ENCODE data around the gene TEX264.

The TEX264 gene

DNA sequence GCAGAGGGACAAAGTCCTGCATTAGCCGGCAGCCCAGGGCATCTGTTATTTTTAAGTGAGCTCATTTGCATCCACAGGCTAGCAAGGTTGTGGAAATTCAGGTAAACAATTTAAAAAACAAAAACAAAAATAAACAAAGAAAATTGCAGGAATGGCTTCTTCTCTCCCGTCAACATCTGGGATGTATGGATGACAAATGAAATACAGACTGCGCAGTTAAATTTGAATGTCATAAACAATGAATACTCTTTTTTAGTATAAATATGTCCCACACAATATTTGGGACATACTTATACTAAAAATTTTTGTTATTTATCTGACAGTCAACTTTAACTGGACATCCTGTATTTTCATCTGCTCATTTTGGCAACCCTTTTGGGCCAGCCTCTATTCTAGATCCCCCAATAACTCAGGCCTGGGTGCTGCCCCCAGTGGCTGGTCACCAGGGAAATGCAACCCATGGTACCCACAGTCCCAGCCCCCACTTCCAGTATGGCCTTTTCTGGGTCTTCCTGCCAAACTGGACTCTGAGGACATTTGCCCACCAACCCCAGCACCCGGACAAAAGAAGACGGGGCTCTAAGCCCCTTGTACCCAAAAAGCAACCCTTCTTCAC lies 48.5 kb downstream of the TEX264 start:
- no peaks in the 10 kb centered on the region for H3K27me3 ChIP-seq (ENCODE audit: insufficient read depth, low read length, poor library complexity, severe bottlenecking)
- peaks cover 20% of the 10 kb centered on the region for H3K4me1 ChIP-seq (ENCODE audit: insufficient read depth, low read length, poor library complexity, severe bottlenecking)
- H3F3A ChIP-seq (ENCODE audit: low read depth): no peaks in the 10 kb centered on the region
- H3K79me2 ChIP-seq (ENCODE audit: insufficient read depth, low read length): no peaks in the 10 kb centered on the region
- peak overlapping the region; percentile 74; the same call in 1 of the 2 replicates for H2AFZ ChIP-seq (ENCODE audit: low read length)
- no peaks in the 10 kb centered on the region for H4K20me1 ChIP-seq (ENCODE audit: insufficient read depth, low read length, poor library complexity, severe bottlenecking)
- H3K9me2 ChIP-seq (replicated peaks; ENCODE audit: low read depth, low read length): no peaks in the 10 kb centered on the region
- no peak overlapping the region for H3K9ac ChIP-seq (ENCODE audit: low read depth, low read length, poor library complexity, severe bottlenecking)
- no peaks in the 10 kb centered on the region for H3K36me3 ChIP-seq (ENCODE audit: insufficient read depth, low read length)
- H3K9me3 ChIP-seq (ENCODE audit: insufficient read depth, low read depth, low read length): no peaks in the 10 kb centered on the region
- TF ChIP-seq, protein P1, sequence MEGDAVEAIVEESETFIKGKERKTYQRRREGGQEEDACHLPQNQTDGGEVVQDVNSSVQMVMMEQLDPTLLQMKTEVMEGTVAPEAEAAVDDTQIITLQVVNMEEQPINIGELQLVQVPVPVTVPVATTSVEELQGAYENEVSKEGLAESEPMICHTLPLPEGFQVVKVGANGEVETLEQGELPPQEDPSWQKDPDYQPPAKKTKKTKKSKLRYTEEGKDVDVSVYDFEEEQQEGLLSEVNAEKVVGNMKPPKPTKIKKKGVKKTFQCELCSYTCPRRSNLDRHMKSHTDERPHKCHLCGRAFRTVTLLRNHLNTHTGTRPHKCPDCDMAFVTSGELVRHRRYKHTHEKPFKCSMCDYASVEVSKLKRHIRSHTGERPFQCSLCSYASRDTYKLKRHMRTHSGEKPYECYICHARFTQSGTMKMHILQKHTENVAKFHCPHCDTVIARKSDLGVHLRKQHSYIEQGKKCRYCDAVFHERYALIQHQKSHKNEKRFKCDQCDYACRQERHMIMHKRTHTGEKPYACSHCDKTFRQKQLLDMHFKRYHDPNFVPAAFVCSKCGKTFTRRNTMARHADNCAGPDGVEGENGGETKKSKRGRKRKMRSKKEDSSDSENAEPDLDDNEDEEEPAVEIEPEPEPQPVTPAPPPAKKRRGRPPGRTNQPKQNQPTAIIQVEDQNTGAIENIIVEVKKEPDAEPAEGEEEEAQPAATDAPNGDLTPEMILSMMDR (conservative IDR thresholded peaks at IDR 0.05; ENCODE audit: low read length): peak; percentile 8
- no peak for TF ChIP-seq EZH2phosphoT487 (IDR thresholded peaks at IDR 0.05; ENCODE audit: borderline replicate concordance)
- H3K4me3 ChIP-seq (ENCODE audit: low read length, poor library complexity, severe bottlenecking): no peak overlapping the region
- H3K4me2 ChIP-seq (ENCODE audit: low read depth, low read length, poor library complexity, severe bottlenecking): peak overlapping the region; percentile 9

DNA sequence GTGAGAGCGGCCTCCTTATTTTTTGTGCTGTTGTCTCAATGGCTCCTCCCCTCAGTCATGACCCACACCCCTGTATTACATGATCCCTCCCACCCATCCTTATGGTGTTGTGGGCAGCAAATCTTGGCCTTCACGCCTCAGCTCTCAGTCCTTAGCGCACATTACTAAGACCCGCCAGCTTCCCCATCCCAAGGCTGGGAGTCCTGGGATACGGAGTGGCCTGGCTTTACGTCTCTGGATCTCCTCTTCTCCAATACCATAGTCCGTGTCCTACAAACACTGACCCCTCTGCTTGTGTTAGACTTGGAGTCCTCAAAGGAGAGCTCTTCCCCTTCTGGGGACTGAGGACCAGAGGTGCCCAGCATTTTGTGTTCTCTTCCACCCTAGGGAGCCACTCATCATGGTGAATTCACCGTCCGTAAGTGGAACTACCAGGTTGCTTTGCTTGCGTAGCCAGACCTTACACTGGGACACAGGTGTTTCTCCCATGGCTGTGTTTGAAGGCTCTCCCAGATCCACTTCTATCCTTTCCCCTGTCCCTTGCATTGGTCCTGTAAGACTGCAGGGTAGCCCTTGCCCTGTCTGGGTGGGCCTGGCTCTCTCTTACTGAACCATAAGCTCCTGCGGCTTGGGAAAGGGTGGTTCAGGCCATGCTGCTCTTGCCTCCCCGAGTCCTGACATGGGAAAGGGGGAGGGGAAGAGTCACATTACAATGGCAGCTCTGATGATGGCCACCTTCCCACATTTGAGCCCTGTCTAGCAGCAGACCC lies 49.4 kb downstream of the TEX264 start:
- no peaks in the 10 kb centered on the region for H3F3A ChIP-seq (ENCODE audit: low read depth)
- no peaks in the 10 kb centered on the region for H3K79me2 ChIP-seq (ENCODE audit: insufficient read depth, low read length)
- H3K4me2 ChIP-seq (ENCODE audit: low read depth, low read length, poor library complexity, severe bottlenecking): no peak overlapping the region
- H3K9me3 ChIP-seq (ENCODE audit: insufficient read depth, low read depth, low read length): no peaks in the 10 kb centered on the region
- peak overlapping the region; percentile 84 for H2AFZ ChIP-seq (ENCODE audit: low read length)
- peaks cover 20% of the 10 kb centered on the region for H3K4me1 ChIP-seq (ENCODE audit: insufficient read depth, low read length, poor library complexity, severe bottlenecking)
- H3K36me3 ChIP-seq (ENCODE audit: insufficient read depth, low read length): no peaks in the 10 kb centered on the region
- H3K27me3 ChIP-seq (ENCODE audit: insufficient read depth, low read length, poor library complexity, severe bottlenecking): no peaks in the 10 kb centered on the region
- H3K9ac ChIP-seq (ENCODE audit: low read depth, low read length, poor library complexity, severe bottlenecking): no peak overlapping the region
- TF ChIP-seq EZH2phosphoT487 (IDR thresholded peaks at IDR 0.05; ENCODE audit: borderline replicate concordance): no peak
- TF ChIP-seq, protein P1 (conservative IDR thresholded peaks at IDR 0.05; ENCODE audit: low read length): no peak
- H3K4me3 ChIP-seq (ENCODE audit: low read length, poor library complexity, severe bottlenecking): no peak overlapping the region
- H4K20me1 ChIP-seq (ENCODE audit: insufficient read depth, low read length, poor library complexity, severe bottlenecking): no peaks in the 10 kb centered on the region
- no peaks in the 10 kb centered on the region for H3K9me2 ChIP-seq (replicated peaks; ENCODE audit: low read depth, low read length)

DNA sequence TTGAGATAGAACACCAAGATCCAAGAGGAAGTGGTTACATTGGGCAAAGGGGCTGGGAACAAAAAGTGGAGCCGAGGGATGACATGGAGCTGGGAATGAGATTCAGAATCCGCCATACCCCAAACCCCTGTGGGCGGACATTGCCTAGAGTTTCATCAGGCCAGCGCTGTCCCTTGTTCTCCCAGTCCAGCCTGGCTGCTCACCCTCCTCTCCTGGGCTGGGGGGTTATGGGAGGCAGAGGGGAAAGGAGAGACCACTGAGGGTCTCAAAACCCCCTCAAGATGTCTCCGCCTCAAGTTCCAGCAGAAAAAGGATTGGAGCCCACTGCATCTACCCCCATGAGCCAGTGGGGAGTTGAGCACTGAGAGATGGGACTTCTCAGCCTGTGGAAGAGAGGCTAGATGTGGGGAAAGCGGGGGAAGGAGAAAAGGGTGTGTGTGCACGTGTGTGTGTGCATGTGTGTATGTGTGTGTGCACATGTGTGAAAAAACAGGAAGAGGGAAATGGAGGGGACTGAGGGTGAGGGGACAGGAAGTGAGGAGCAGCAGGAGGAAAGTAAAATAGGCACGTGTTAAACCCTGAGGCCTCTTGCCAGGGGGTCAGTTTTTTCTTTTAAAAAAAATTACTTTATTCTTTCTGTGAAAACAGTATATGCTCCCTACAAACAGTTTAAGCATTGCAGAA lies 50.2 kb downstream of the TEX264 start:
- Histone ChIP-seq H2AFZ (ENCODE audit: low read length) (peak overlapping the region; percentile 84), H3K4me1 (ENCODE audit: insufficient read depth, low read length, poor library complexity, severe bottlenecking) (peaks cover 20% of the 10 kb centered on the region), H3K36me3 (ENCODE audit: insufficient read depth, low read length) (no peaks in the 10 kb centered on the region), H4K20me1 (ENCODE audit: insufficient read depth, low read length, poor library complexity, severe bottlenecking) (no peaks in the 10 kb centered on the region), H3K27me3 (ENCODE audit: insufficient read depth, low read length, poor library complexity, severe bottlenecking) (no peaks in the 10 kb centered on the region), H3K4me2 (ENCODE audit: low read depth, low read length, poor library complexity, severe bottlenecking) (peak overlapping the region; percentile 10), H3K79me2 (ENCODE audit: insufficient read depth, low read length) (no peaks in the 10 kb centered on the region), H3K9me3 (ENCODE audit: insufficient read depth, low read depth, low read length) (no peaks in the 10 kb centered on the region), H3F3A (ENCODE audit: low read depth) (no peaks in the 10 kb centered on the region), H3K9ac (ENCODE audit: low read depth, low read length, poor library complexity, severe bottlenecking) (no peak overlapping the region), H3K4me3 (ENCODE audit: low read length, poor library complexity, severe bottlenecking) (no peak overlapping the region), H3K9me2 (replicated peaks; ENCODE audit: low read depth, low read length) (no peaks in the 10 kb centered on the region)
- TF ChIP-seq EZH2phosphoT487 (IDR thresholded peaks at IDR 0.05; ENCODE audit: borderline replicate concordance): no peak
- TF ChIP-seq, protein P1 (conservative IDR thresholded peaks at IDR 0.05; ENCODE audit: low read length): no peak

Data from Loucy (cell line).